ENCODE results near the gene CEP70. TPM values are rescaled to one million over a fixed set of nuclear protein-coding genes. Genes with fewer than 3 reads are reported as not detected.

The CEP70 gene
- total and polyA plus RNA-seq, 2 of the 13 experiments (the other 11 are each of a cell fraction or from before 2014, with no cell fraction given), result 4.0 to 22.3 TPM

DNA sequence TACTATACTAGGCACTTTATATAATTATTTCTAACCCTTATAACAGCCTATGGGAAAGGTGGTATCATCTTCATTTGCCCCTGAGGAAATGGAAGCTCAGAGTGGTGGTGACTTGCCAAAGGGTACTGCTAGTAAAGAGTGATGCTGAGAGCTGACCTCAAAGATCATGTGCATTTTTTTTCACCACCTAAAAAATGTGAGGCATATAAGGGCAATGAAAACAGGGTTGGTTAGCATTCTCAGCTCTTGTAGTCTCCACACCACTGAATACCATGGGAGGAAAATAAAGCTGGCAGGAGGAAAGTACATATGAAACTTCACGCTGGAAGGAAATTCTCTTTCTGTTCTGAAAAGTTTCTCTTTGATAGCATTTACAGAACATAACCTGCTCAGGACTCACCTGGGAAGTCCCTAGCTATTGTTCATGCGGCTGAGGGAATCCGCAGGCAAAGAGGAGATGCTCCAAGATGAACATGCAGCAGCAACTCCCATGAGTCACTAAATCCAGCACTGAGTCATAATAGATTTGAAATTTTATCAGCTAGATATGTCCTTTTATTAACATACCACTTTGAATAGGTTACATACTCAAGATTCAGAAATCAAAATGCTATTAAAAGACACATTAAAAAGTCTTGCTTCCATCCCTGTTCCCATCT is 31.8 kb upstream of the CEP70 start:
- no peak for DNase-seq (ENCODE audit: low spot score)
- ATAC-seq, result no peak
- Histone ChIP-seq H3K4me2 (ENCODE audit: low read depth, low read length) (no peak overlapping the region), H3K4me1 (ENCODE audit: insufficient read depth, low read length) (no peaks in the 10 kb centered on the region), H4K20me1 (ENCODE audit: insufficient read depth, low read length) (no peaks in the 10 kb centered on the region), H3K9me3 (ENCODE audit: low read length) (no peaks in the 10 kb centered on the region), H3K79me2 (ENCODE audit: insufficient read depth, low read length) (no peaks in the 10 kb centered on the region), H3K27ac (ENCODE audit: extremely low read length, insufficient read depth, low read length) (no peak overlapping the region), H3K9ac (ENCODE audit: insufficient read depth, low read depth, low read length) (no peak overlapping the region), H2AFZ (ENCODE audit: low read length) (no peak overlapping the region), H3K27me3 (ENCODE audit: control insufficient read depth in 1 of 2, insufficient read depth in 2 of 2, low read length in 2 of 2) (no peaks in the 10 kb centered on the region; a peak in 1 of 5 replicates), H3K36me3 (replicated peaks in 1 of 2; ENCODE audit: control insufficient read depth in 1 of 2, insufficient read depth in 2 of 2, low read length in 2 of 2) (peaks cover 0 to 7% of the 10 kb centered on the region in 2 experiments; a peak in 1 of 5 replicates), H3K4me3 (replicated peaks in 1 of 3; ENCODE audit: insufficient read depth in 1 of 3, low read depth in 2 of 3, low read length in 3 of 3) (no peak overlapping the region)
- in situ Hi-C loops (cut with HindIII; ENCODE audit: extremely low pct_ligation_motif_present, low pct_unique_long_range_greater_than_20kb) (no loop called here), intact Hi-C loops (cut with micrococcal nuclease; ENCODE audit: unreplicated experiment) (no loop called here)
- ChIA-PET CTCF (ENCODE audit: low intra/inter-chr PET ratio, low total read pairs) (no interaction called here), POLR2A (no interaction called here)
- BruUV-seq (replicated peaks), result no TSS peak
- FAIRE-seq, result no peak
- 97% methylated on average over 3 of the region's 3 CpGs for WGBS (ENCODE audit: low lambda C conversion rate)
- TF ChIP-seq ZNF83 (CRISPR knock-in tag; IDR thresholded peaks at IDR 0.05; ENCODE audit: borderline replicate concordance) (no peak), KDM6A (CRISPR knock-in tag; IDR thresholded peaks at IDR 0.05; ENCODE audit: low read depth) (no peak), TRIM24 (CRISPR knock-in tag; IDR thresholded peaks at IDR 0.05) (no peak), TP53 (CRISPR knock-in tag; conservative IDR thresholded peaks at IDR 0.05) (no peak), ZNF136 (CRISPR knock-in tag; IDR thresholded peaks at IDR 0.05; ENCODE audit: low read depth) (no peak), ZNF775 (CRISPR knock-in tag; IDR thresholded peaks at IDR 0.05; ENCODE audit: borderline replicate concordance) (no peak), ZNF605 (CRISPR knock-in tag; IDR thresholded peaks at IDR 0.05) (no peak), KDM2A (CRISPR knock-in tag; IDR thresholded peaks at IDR 0.05; ENCODE audit: borderline replicate concordance, low read depth) (no peak)
- TF ChIP-seq, protein P1, sequence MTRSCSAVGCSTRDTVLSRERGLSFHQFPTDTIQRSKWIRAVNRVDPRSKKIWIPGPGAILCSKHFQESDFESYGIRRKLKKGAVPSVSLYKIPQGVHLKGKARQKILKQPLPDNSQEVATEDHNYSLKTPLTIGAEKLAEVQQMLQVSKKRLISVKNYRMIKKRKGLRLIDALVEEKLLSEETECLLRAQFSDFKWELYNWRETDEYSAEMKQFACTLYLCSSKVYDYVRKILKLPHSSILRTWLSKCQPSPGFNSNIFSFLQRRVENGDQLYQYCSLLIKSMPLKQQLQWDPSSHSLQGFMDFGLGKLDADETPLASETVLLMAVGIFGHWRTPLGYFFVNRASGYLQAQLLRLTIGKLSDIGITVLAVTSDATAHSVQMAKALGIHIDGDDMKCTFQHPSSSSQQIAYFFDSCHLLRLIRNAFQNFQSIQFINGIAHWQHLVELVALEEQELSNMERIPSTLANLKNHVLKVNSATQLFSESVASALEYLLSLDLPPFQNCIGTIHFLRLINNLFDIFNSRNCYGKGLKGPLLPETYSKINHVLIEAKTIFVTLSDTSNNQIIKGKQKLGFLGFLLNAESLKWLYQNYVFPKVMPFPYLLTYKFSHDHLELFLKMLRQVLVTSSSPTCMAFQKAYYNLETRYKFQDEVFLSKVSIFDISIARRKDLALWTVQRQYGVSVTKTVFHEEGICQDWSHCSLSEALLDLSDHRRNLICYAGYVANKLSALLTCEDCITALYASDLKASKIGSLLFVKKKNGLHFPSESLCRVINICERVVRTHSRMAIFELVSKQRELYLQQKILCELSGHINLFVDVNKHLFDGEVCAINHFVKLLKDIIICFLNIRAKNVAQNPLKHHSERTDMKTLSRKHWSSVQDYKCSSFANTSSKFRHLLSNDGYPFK (CRISPR knock-in tag; IDR thresholded peaks at IDR 0.05; ENCODE audit: borderline replicate concordance), result no peak
- TF ChIP-seq, protein P2, sequence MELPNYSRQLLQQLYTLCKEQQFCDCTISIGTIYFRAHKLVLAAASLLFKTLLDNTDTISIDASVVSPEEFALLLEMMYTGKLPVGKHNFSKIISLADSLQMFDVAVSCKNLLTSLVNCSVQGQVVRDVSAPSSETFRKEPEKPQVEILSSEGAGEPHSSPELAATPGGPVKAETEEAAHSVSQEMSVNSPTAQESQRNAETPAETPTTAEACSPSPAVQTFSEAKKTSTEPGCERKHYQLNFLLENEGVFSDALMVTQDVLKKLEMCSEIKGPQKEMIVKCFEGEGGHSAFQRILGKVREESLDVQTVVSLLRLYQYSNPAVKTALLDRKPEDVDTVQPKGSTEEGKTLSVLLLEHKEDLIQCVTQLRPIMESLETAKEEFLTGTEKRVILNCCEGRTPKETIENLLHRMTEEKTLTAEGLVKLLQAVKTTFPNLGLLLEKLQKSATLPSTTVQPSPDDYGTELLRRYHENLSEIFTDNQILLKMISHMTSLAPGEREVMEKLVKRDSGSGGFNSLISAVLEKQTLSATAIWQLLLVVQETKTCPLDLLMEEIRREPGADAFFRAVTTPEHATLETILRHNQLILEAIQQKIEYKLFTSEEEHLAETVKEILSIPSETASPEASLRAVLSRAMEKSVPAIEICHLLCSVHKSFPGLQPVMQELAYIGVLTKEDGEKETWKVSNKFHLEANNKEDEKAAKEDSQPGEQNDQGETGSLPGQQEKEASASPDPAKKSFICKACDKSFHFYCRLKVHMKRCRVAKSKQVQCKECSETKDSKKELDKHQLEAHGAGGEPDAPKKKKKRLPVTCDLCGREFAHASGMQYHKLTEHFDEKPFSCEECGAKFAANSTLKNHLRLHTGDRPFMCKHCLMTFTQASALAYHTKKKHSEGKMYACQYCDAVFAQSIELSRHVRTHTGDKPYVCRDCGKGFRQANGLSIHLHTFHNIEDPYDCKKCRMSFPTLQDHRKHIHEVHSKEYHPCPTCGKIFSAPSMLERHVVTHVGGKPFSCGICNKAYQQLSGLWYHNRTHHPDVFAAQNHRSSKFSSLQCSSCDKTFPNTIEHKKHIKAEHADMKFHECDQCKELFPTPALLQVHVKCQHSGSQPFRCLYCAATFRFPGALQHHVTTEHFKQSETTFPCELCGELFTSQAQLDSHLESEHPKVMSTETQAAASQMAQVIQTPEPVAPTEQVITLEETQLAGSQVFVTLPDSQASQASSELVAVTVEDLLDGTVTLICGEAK (IDR thresholded peaks at IDR 0.05), result no peak
- TF ChIP-seq, protein P2 (CRISPR knock-in tag; IDR thresholded peaks at IDR 0.05), result no peak
- TF ChIP-seq, protein P3, sequence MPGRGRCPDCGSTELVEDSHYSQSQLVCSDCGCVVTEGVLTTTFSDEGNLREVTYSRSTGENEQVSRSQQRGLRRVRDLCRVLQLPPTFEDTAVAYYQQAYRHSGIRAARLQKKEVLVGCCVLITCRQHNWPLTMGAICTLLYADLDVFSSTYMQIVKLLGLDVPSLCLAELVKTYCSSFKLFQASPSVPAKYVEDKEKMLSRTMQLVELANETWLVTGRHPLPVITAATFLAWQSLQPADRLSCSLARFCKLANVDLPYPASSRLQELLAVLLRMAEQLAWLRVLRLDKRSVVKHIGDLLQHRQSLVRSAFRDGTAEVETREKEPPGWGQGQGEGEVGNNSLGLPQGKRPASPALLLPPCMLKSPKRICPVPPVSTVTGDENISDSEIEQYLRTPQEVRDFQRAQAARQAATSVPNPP (CRISPR knock-in tag; IDR thresholded peaks at IDR 0.05), result no peak
